HEK293T (cell line): ENCODE data around the gene VAV2.

Source experiments
- SUZ12 ChIP-seq: fragments of 450-650 bp; IDR thresholded peaks from 2 replicates; pipeline ENCODE4 v1.6.1; 2016; ENCODE audit warnings: mild to moderate bottlenecking
- ZNF384 ChIP-seq: fragments of 450-650 bp; IDR thresholded peaks from 2 replicates; pipeline ENCODE4 v1.6.1; 2016
- TF ChIP-seq, protein P1 (sequence below): fragments of 450-650 bp; IDR thresholded peaks from 2 replicates; pipeline ENCODE4 v1.6.1; 2016

DNA sequence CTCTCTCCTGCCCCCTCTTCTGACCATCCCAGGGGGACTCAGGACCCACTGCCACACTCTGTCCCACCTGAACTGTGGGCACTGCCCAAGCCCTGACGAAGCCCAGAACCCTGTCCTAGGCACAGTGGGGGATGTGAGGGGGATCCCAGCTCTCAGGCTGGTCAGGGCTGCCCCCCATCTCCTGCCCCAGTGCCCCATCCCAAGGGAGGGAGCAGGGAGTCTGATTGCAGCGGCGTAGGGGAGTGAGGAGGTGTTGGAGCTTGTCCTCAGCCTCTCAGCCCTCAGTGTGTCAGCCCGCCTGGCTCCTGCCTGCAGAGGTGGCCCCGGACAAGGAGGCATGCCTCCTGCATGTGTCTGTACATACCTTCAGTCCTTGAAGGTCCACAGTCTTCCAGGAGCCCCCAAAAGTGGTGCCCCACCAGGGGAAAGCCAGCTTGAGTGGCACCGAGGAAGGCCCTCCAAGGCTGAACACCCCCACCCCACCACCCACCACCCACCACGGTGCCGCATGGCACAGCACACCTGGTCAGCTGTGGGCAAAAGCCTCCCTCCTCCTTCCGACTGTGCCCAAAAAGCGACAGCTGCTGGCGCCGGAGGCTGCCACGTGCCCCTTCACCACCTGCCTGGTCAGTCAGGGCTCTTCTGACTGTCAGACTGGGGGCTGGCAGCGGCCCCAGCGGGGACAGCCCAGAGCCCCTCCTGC is 254.9 kb downstream of the VAV2 start:
- TF ChIP-seq ZNF384: no peak
- TF ChIP-seq, protein P1, sequence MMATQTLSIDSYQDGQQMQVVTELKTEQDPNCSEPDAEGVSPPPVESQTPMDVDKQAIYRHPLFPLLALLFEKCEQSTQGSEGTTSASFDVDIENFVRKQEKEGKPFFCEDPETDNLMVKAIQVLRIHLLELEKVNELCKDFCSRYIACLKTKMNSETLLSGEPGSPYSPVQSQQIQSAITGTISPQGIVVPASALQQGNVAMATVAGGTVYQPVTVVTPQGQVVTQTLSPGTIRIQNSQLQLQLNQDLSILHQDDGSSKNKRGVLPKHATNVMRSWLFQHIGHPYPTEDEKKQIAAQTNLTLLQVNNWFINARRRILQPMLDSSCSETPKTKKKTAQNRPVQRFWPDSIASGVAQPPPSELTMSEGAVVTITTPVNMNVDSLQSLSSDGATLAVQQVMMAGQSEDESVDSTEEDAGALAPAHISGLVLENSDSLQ: no peak
- TF ChIP-seq SUZ12: no peak
